ENCODE measurements around the gene RRAS.

RRAS gene

DNA sequence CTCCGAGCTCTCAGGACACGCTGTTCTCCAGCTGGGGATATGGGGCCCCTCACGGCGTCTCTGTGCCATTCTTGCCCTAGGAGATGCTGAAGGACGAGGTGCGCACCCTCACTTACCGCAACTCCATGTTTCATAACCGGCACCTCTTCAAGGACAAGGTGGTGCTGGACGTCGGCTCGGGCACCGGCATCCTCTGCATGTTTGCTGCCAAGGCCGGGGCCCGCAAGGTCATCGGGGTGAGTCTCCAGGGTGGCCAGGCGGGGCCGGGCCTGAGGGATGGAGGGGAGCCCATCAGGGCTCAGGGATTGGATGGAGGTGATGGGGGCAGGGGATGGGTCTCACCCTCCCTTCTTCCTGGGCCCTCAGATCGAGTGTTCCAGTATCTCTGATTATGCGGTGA is 41.9 kb upstream of the RRAS start:
- TF ChIP-seq CTCF (IDR thresholded peaks at IDR 0.05; ENCODE audit: low read depth, low read length, missing control alignments), result no peak
- DNase-seq (ENCODE audit: extremely low read depth, low read depth), result no peak
- H3K4me3 ChIP-seq (replicated peaks; ENCODE audit: low read depth, low read length), result no peak overlapping the region

DNA sequence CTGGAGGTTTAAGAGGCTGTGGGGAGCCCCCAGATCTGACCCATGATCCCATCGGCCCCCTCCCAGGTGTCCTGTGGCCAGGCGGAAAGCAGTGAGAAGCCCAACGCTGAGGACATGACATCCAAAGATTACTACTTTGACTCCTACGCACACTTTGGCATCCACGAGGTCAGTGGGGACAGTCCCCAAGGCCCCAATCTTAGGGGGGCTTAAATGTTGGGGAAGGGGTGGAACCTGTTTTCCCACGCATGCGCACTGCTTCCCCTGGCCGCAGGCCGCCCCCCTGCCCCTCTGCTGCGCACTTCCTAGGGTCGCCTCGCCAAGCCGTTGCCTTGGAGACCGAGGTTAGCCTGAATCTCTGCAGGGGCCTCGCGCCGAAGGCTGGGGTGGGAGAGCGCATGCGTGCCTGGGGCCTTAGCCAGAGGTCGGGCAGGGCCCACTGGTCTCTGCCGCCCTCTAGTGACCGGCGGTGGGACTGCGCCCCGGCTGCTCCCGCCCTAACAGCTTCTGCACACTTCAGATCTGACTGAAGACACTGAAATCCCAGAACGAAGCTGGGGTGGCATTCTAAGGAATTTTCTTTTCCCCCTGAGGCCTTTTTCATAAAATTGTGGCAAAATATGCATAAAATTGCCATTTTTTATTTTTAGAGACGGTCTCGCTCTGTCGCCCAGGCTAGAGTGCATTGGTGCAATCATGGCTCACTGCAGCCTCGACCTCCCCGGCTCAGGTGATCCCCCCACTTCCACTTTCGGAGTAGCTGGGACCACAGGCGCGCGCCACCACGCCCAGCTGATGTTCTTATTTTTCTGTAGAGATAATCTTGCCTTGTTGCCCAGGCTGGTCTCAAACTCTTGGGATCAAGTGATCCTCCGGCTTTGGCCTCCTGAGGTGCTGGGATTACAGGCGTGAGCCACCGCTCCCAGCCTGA is 40.7 kb upstream of the RRAS start:
- DNase-seq (ENCODE audit: extremely low read depth, low read depth), result no peak
- H3K4me3 ChIP-seq (replicated peaks; ENCODE audit: low read depth, low read length), result peak overlapping the region; percentile 99
- peak; percentile 99 for TF ChIP-seq CTCF (IDR thresholded peaks at IDR 0.05; ENCODE audit: low read depth, low read length, missing control alignments)

DNA sequence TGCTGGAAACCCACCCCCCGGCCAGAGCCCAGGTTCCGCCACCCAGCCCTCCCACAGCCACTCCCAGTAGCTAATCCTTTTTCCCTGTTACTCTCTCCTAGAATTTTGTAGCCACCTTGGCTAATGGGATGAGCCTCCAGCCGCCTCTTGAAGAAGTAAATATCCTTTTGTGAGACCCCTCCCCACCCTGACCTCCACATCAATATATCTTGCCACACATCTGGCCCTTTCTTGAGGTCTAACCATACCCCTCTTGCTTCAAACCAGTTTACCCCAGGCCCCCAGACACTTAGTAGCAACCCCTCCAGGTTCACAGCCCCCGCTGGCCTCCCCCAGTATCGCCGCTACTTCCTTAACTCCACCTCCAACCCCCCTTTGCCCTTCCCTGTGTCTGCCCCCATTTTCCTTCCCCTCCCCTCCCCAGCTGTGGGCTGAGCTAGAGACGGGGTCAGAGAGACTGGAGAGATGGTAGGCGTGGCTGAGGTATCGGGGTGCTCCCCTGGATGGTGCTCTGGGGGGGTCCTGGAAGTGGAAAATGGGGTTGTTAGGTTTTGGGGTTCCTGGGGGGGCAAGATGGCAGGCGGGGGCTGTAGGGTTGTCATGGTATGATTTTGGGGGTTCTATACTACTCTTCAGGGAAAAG is 39.9 kb upstream of the RRAS start:
- H3K4me3 ChIP-seq (replicated peaks; ENCODE audit: low read depth, low read length), result peak overlapping the region; percentile 99
- TF ChIP-seq CTCF (IDR thresholded peaks at IDR 0.05; ENCODE audit: low read depth, low read length, missing control alignments), result no peak
- no peak for DNase-seq (ENCODE audit: extremely low read depth, low read depth)

GRCh38 chr19:49678985-49679770 is 39.2 kb upstream of the RRAS start:
- H3K4me3 ChIP-seq (replicated peaks; ENCODE audit: low read depth, low read length), result peak overlapping the region; percentile 99
- TF ChIP-seq CTCF (IDR thresholded peaks at IDR 0.05; ENCODE audit: low read depth, low read length, missing control alignments), result no peak
- no peak for DNase-seq (ENCODE audit: extremely low read depth, low read depth)

DNA sequence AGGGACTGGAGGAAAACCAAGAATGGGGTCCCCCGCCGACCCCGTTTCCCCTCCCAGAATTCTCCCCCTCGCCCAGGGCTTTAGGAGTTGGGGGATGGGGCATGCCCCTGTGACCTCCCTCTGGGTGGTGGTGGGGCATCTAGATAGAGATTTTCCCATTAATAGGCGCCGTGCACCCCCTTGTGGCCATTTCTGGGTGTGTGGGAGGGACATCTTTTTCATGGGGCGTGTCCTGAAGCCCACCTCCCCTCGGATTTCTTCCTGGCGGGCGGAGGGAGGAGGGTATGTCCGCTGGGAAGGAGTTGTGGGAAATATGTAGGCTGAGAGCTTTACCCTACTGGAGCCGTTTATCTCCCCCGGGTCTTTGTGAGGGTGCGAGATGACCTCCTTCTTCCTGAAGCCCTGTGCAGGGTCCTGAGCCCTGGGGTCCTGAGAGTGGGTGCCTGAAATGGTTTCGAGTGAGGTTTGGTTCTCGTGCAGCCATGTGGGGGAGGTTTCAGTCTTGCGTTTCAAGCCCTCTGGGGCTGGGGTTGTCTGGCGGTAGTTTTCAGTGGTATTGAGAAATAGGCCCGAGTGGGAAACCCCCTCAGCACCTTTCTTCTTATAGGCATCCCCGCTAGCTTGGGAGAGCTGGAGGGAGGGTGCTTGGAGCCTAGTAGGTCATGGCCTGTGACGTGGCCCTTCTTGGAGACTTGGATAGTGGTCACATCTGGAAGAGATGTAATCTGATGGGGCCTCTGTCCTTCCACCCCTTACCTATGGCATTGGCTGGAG is 38.1 kb upstream of the RRAS start:
- H3K4me3 ChIP-seq (replicated peaks; ENCODE audit: low read depth, low read length), result peak overlapping the region; percentile 99
- TF ChIP-seq CTCF (IDR thresholded peaks at IDR 0.05; ENCODE audit: low read depth, low read length, missing control alignments), result peak; percentile 64
- DNase-seq (ENCODE audit: extremely low read depth, low read depth), result no peak

All from HFF-Myc (cell line).